SK-N-MC (cell line): ENCODE results near the gene PARD6B.

Experiments used
- EZH2 ChIP-seq: fragments of 200-600 bp; sonication (generic); IDR thresholded peaks from one replicate; pipeline ENCODE4 v1.6.1; 2017; ENCODE audit warnings: antibody characterized with exemption
- POLR2AphosphoS5 ChIP-seq: IDR thresholded peaks from 2 replicates; pipeline ENCODE4 v1.6.1; 2012; ENCODE audit warnings: mild to moderate bottlenecking, low read depth, low read length, borderline replicate concordance

DNA sequence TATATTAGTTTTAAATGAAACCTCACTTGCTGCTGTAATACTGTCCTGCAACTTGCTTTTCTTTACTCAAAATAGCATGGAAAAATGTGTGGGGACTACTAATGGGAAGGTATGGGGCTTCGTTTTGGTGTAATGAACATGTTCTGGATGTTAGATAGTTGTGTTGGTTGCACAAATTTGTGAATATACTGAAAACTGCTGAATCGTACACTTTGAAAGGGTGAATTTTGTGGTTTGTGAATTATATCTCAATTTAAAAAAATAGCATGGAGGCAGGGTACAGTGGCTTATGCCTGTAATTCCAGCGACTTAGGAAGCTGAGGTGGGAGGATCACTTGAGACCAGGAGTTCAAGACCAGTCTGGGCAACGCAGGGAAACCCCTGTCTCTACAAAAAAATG, 65.8 kb downstream of the PARD6B start:
- TF ChIP-seq EZH2 (no peak), POLR2AphosphoS5 (no peak)
